NOMO-1 treated with DMSO at 0.1 percent for 48 hours (cell line): ENCODE measurements around the gene ZBTB33.
A peak's percentile ranks its signal among the peaks of the same experiment; 100 is the strongest.

Experiments
- DNase-seq: peaks from one replicate; lab custom pipeline; 2025; ENCODE audit not compliant: unreplicated experiment; lab: John Stamatoyannopoulos, UW

Gene ZBTB33

DNA sequence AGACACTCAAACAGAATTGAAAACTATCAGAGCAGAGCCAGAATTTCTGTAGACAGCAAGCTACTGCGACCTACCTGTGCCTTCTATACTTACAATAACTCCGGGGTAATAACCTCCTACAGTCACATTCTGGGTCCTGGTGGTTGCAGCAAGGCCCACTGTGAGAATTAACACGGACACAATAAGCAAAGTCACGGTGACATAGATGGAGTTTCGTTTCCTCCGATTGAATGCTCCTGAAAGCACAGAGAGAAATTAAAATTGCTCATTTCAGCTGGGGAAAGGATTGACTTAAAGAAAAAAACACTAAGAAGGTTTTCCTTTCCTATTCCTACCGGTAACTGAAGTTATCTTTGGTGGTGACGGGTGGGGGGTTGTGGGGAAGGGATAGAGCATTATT lies 53.6 kb downstream of the ZBTB33 start:
- DNase-seq = peak; percentile 82

- DNase-seq = peak; percentile 50
Measured at GRCh38 chrX:120305531-120306141, 55.0 kb downstream of the ZBTB33 start.

DNA sequence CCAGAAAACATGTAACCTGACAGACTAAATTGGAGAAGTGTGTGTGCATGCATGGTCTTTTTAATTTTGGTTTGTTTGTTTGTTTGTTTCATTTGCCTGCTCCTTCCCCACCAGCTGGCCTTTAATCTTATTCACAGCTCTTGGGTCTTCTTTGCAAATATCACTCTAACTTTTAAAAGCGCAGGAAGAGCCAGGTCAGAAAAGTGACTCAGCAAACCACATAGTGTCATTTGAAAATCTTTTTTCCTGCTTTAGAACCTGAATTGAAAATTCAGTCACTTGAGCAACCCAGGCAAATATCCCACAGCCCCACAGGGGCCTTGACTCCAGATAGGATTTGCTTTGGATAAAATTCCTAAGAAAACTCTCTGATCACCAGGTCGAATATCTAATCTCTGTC lies 56.0 kb downstream of the ZBTB33 start:
- DNase-seq = peak; percentile 46
